Stimulated activated CD4-positive, alpha-beta T cell treated with anti-CD3 and anti-CD28 coated beads, TNF-alpha, amount 100 ng/mL, for 1 hour (primary cell): ENCODE results near the gene MYO5B.

Experiments
- DNase-seq, 3 donors: peaks; one replicate each; pipeline ENCODE4 v3.0.0-alpha.2; 2020; ENCODE audit warnings: low read depth in 3 of 3, low spot score in 1 of 3

Gene MYO5B

GRCh38 chr18:50189160-50189559 lies 5.8 kb downstream of the MYO5B start:
- DNase-seq: no peak

- no peak for DNase-seq
Measured at GRCh38 chr18:50188652-50189051, 6.3 kb downstream of the MYO5B start.

- no peak for DNase-seq
Measured at GRCh38 chr18:50187659-50188058, 7.3 kb downstream of the MYO5B start.

GRCh38 chr18:50186385-50186784 lies 8.6 kb downstream of the MYO5B start:
- no peak for DNase-seq

DNA sequence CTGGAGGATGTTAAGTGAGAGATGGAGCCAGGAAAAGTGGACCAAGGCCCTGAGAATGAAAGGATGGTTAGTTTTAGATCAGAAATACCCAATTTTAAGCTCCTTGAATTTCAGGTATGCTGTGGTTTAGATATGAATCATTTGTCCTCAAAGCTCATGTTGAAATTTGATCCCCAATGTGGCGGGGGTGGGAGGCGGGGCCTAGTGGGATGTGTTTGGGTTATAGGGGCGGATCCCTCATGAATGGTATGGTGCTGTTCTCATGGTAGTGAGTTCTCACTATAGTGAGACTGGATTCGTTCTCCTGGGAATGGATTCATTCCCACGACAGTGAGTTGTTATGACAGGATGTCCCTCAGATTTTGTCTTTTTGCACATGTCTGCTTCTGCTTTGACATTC lies 11.4 kb downstream of the MYO5B start:
- no peak for DNase-seq

- no peak for DNase-seq
Measured at GRCh38 chr18:50182511-50182910, 12.4 kb downstream of the MYO5B start.

DNA sequence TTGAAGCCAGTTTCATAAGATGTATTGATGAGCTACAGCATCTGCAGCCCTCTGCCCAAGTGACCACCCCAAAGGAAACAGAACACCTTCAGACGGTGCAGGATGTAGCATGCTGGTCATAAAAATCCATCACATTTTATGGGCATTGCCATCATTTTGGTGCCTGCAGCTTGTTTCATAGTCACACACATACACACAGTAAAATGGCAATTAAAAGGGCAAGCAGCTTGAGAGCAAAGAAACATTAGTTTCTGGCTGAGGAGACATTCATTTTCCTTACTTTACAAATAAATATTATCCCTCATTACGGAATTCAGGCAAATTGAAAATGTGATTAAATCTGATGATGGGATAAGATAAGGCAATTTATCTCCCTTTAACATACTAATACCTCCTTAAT lies 13.4 kb downstream of the MYO5B start:
- DNase-seq: no peak

GRCh38 chr18:50179465-50179864 lies 15.5 kb downstream of the MYO5B start:
- DNase-seq: no peak

DNA sequence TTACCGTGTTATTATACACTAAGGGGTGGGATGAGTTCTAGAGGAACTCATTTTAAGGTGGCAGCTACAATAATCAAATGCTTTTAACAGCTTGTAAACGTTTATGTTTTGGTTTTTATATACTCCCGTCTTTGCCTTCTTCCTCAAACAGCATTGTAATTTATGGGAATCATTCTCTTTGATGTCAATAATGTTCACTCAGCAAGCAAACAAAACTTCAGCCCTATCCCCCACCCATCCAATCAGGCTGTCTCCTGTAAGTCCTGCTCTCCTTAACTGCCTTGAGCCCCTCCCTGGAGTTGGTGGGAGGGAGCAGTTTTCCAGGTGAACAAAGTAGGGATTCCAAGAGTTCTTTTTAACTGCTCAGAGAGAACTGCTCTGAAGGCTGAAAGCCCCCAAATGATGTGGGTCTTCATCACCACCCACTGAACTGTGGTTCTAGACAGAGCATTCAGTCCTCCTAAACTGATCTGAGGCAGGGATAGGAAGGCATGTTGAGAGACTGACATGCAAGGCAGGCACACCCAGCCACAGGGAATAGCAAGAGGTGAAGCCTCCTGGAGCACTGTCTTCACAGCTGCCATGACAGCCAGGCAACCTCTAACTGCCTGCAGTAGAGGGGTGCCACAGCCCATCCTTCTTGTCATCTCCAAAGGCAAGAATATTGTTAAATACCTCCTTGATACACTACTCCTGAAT lies 17.5 kb downstream of the MYO5B start:
- no peak for DNase-seq

DNA sequence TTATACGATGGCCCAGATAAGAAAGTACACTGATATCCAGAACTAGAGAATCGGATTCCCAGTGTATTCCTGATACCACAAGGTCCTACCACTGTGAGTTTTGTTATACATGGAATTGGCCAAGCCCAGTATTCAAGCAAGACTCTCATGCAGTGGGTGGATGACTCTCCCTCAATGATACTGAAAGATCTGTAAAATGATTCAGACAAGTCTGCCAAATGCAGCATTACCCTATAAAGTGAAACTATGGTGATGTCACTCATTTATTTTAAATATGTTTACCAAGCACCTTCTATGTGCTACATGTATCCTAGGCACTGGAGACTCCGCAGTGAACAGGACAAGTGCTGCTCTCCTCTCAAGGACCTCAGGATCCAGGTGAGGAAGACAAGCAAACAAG lies 22.6 kb downstream of the MYO5B start:
- DNase-seq: no peak

GRCh38 chr18:50171406-50171805 lies 23.5 kb downstream of the MYO5B start:
- no peak for DNase-seq

- DNase-seq: no peak
Measured at GRCh38 chr18:50170004-50170403, 24.9 kb downstream of the MYO5B start.

- no peak for DNase-seq
Measured at GRCh38 chr18:50169149-50169548, 25.8 kb downstream of the MYO5B start.

- DNase-seq: no peak
Measured at GRCh38 chr18:50167966-50168365, 27.0 kb downstream of the MYO5B start.

DNA sequence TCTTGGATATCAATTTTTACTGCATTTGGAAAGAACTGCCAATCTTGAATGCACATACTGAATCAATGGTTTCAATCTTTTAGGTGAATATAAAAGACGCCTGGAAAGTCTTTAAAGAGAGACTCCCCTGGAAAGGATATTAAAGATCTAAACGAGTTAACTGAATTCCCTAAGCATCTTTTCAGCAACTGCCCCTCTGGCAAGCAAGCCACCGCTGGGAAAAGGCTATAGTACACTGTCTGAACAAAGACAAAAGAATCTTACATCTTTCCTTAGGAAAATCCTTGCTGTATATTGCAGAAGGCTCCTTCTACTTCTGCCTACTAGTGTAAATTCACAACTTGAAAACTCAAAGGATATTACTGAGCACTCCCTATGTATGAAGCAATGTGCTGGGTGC lies 28.0 kb downstream of the MYO5B start:
- no peak for DNase-seq

GRCh38 chr18:50163505-50163904 lies 31.4 kb downstream of the MYO5B start:
- DNase-seq: no peak

GRCh38 chr18:50162486-50163304 lies 32.3 kb downstream of the MYO5B start:
- no peak for DNase-seq

DNA sequence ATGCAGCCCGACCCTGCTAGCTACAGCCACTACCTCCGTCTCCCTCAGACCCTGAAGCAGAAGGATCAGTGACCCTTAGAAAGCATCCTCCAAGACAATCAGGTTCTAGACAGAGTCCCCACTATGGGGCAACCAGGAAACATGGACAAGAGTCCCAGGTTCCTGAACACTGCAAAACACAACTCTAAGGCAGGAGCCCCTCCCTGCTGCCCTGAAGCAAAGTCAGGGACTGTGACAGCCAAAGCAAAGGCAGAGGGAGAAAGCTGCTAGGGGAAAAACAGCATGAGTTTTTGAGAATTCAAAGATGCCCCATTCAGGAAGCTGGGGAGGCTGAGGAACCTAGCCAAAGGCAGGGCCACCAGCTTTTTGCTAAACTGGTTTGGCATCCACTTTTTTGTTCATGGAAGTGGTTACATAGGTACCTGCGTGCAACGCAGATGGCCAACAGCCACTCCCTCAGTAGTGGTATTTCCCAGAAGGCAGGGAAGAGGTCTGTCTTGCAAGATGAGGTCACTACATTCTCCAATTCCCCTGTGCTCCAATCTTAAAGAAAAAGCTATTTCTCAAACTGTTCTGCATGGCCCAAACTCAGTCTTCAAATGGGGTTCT lies 33.2 kb downstream of the MYO5B start:
- no peak for DNase-seq

GRCh38 chr18:50159654-50160046 lies 35.3 kb downstream of the MYO5B start:
- no peak for DNase-seq

- DNase-seq: no peak
Measured at GRCh38 chr18:50158866-50159653, 35.9 kb downstream of the MYO5B start.

DNA sequence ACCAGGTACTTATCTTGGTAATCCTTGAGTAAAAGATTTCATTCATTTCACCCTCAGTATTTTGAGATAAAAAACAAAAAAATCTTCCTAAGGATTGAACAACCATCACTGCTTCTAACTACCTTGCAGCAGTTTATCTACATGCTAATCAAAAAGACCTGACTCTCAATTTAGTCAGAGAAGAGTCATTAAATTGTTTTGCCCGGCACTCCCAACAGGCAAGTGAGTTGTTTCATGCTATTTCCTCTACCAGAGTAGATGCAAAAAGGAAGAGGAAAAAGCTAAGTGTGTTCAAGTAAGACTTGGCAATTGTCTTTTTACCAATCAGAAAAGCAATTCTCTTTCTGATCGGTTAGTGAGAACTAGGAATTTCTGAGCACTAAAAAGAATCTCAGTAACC lies 39.5 kb downstream of the MYO5B start:
- no peak for DNase-seq

GRCh38 chr18:50154420-50154819 lies 40.5 kb downstream of the MYO5B start:
- DNase-seq: no peak
